WI38 (cell line): ENCODE results near the gene NSMCE3.

ENCODE experiments used
- H3K4me3 ChIP-seq: 2 replicates; pipeline ENCODE4 v1.5.1; 2011; ENCODE audit warnings: low read depth, mild to moderate bottlenecking, control low read depth, low read length
- CTCF ChIP-seq: IDR thresholded peaks from 2 replicates; pipeline ENCODE4 v1.5.1; 2012; ENCODE audit warnings: low read depth, mild to moderate bottlenecking, control low read depth, low read length

NSMCE3 gene

DNA sequence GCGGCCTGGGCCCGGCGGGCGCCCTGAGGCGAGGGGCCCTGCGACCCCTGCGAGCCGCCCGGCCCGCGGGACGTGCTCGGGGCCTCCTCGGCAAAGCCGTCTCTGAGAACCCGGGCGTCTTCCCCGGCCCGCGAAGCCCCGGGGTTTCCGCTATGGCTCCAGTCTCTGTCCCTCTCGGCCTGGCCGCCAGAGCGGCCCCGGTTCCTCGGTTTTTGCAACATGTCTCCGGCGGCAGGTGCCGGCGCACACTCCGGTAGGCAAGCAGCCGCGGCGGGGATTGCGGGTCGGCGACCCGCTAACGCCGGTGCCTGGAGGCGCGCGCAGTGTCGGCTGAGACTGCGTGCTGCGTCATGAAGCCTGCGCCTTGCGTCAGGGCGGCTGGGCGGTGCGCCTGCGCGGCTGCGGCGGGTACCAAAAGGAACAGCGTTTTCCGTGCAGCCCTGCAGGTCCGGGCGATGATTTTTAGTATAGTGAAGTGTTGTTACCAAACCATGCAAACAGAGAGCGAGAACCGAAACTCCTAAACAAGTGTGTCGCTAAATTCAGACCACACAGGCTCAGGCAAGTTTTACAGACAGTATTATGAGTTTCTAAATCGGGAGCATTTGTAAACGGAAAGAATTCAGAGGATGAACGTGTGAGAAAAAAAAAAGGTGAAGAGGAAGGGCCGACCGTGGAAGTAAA lies at the start of gene NSMCE3:
TSS of gene NSMCE3 (minus strand) at position 338 of the 684 bp plus-strand sequence. CDS start at position 221, 117 bp downstream.
- no peak for TF ChIP-seq CTCF

GRCh38 chr15:29316422-29316821 lies 46.8 kb upstream of the NSMCE3 start:
- no peak for TF ChIP-seq CTCF
- H3K4me3 ChIP-seq, result no peak overlapping the region

More for the DNA sequence above, at the start of gene NSMCE3:
- H3K4me3 ChIP-seq, result peak within 1 kb of the TSS; percentile 70

- TF ChIP-seq CTCF, result no peak
- H3K4me3 ChIP-seq, result no peak overlapping the region
Measured at GRCh38 chr15:29312387-29312786, 42.8 kb upstream of the NSMCE3 start.

DNA sequence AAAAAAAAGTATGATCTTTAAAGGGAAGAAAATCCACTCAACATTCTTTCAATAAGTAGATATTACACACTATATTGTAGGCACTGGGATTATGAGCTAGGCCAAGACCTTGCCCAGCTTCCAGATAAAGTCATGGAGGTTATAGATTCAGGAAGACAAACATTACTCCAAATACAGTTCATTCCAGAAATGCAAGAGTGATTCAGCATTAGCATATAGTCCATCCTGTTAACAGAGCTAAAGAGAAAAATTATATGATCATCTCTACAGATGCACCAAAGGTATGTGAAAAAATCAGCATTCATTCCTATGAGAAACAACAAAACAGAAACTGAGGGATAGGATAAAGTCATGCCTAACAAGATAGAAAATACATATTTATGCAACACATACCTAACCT lies 42.1 kb upstream of the NSMCE3 start:
- no peak for TF ChIP-seq CTCF
- no peak overlapping the region for H3K4me3 ChIP-seq

DNA sequence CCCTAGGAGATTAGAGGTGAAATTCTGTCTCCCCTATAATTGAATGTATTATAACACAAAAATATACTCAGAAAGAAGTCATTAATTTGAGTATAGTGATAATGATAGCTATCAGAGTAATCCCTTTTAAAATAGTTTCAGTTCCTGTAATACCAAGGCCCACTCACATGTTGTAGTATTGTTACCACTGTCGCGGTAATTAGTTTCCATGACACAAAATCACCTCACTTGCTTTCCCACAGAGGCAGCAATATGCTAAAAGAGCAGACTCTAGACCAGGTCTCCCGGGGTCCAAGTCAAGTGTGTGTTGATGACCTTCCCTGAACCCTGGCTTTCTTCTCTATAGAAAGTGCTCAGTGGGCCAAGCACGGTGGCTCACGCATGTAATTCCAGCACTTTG lies 39.5 kb upstream of the NSMCE3 start:
- H3K4me3 ChIP-seq, result no peak overlapping the region
- TF ChIP-seq CTCF, result no peak

GRCh38 chr15:29308299-29308698 lies 38.7 kb upstream of the NSMCE3 start:
- H3K4me3 ChIP-seq, result no peak overlapping the region
- TF ChIP-seq CTCF, result no peak

- no peak for TF ChIP-seq CTCF
- no peak overlapping the region for H3K4me3 ChIP-seq
Measured at GRCh38 chr15:29305556-29305955, 35.9 kb upstream of the NSMCE3 start.
